Activated naive CD4-positive, alpha-beta T cell treated with anti-CD3 and anti-CD28 coated beads, Interleukin-2, amount 50 U/mL, for 72 hours (primary cell): ENCODE measurements around the gene YDJC. TPM values are rescaled to one million over a fixed set of nuclear protein-coding genes. Genes with fewer than 3 reads are reported as not detected.
A peak's percentile ranks its signal among the peaks of the same experiment; 100 is the strongest.
"Not testable (repeated sequence)": the region's sequence is repeated elsewhere in the genome, so short reads cannot be mapped to it uniquely, and the experiment has no call there.

ENCODE experiments used
- ATAC-seq, 2 donors: fragments of 150-1000 bp; cut with Tn5 transposase; 2 replicates each; pipeline ENCODE4 v1.10.0; 2021; ENCODE audit warnings: mild to moderate bottlenecking in 2 of 2, moderate library complexity in 2 of 2
- DNase-seq, 2 donors: peaks; one replicate each; pipeline ENCODE4 v3.0.0; 2021 to 2022; ENCODE audit warnings: low spot score in 2 of 2
- H3K27ac Mint-ChIP-seq, 2 donors: one replicate each; pipeline ENCODE4 v1.8.0; 2022; ENCODE audit warnings: mild to moderate bottlenecking in 2 of 2, mixed read lengths in 2 of 2
- H3K36me3 Mint-ChIP-seq, 2 donors: one replicate each; pipeline ENCODE4 v1.8.0; 2022; ENCODE audit warnings: mixed read lengths in 2 of 2
- H3K9me3 Mint-ChIP-seq, 2 donors: one replicate each; pipeline ENCODE4 v1.8.0; 2022; ENCODE audit warnings: mixed read lengths in 2 of 2
- total RNA-seq, 2 donors: library from RNA; stranded (reverse); gene quantifications; one replicate each; pipeline ENCODE4 v1.2.3, GENCODE V29; 2022

The YDJC gene, protein sequence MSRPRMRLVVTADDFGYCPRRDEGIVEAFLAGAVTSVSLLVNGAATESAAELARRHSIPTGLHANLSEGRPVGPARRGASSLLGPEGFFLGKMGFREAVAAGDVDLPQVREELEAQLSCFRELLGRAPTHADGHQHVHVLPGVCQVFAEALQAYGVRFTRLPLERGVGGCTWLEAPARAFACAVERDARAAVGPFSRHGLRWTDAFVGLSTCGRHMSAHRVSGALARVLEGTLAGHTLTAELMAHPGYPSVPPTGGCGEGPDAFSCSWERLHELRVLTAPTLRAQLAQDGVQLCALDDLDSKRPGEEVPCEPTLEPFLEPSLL
- total RNA-seq, result 10 to 100 TPM; 26.9 to 47.9 TPM

DNA sequence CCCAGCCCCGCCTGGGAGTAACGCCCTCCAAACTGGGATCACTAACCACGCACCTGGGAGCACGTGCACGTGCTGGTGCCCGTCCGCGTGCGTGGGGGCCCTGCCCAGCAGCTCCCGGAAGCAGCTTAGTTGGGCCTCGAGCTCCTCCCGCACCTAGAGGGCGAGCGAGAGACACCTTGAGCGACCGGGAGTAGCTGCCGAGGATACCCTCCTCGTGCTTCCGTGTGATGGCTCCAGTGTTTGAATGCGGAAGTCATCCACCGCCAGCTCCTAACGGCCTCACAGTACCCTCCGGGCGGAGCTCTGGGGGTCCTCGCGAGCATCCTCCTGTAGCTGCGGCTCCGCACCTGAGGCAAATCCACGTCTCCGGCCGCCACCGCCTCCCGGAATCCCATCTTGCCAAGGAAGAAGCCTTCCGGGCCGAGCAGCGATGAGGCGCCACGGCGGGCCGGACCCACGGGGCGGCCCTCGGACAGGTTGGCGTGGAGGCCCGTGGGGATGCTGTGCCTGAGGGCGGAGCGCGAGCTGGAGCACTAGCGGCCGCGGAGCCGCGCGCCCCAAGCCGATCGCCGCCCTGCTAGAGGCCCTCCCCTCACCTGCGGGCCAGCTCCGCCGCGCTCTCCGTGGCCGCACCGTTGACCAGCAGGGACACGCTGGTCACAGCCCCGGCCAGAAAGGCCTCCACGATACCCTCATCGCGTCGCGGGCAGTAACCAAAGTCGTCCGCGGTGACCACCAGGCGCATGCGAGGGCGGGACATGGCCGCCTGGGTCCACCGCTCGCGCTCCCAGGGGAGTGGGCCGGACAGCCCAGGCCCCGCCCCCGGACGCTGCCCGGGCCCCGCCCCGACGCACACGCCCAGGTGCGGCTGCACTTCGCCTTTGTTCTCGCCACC lies at the start of gene YDJC:
TSS of gene YDJC (minus strand) at position 768 of the 895 bp plus-strand sequence. CDS start at position 760, 8 bp downstream.
- peaks cover 14 to 21% of the 10 kb centered on the region in 2 donors for H3K36me3 Mint-ChIP-seq
- H3K27ac Mint-ChIP-seq, result peak within 1 kb of the TSS; percentile 89 to 91
- peak; percentile 88 to 92 for ATAC-seq
- DNase-seq, result peak; percentile 93 to 99
- H3K9me3 Mint-ChIP-seq, result no peaks in the 10 kb centered on the region

DNA sequence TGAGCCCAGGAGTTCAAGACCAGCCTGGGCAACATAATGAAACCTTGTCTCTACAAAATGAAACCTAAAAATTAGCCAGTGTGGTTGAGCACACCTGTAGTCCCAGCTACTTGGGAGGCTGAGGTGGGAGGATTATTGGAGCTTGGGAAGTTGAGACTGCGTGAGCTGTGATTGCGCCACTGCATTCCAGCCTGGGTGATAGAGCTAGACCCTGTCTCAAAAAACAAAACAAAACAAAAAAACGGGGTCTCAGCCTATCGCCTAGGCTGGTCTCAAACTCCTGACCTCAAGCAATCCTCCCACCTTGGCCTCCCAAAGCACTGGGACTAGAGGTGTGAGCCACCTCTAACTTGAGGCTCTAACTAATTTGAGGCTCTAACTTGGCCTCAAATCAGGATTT lies 49.6 kb upstream of the YDJC start:
- H3K9me3 Mint-ChIP-seq, result no peaks in the 10 kb centered on the region
- H3K27ac Mint-ChIP-seq, result no peak overlapping the region

DNA sequence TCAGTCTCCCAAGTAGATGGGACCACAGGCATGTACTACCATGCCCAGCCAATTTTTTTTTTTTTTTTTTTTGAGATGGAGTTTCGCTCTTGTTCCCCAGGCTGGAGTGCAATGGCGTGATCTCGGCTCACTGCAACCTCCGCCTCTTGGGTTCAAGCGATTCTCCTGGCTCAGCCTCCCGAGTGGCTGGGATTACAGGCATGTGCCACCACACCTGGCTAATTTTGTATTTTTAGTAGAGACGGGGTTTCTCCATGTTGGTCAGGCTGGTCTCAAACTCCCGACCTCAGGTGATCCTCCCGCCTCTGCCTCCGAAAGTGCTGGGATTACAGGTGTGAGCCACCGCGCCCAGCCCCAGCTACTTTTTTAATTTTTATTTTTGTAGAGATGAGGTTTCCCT lies 49.0 kb upstream of the YDJC start:
- H3K36me3 Mint-ChIP-seq, H3K27ac Mint-ChIP-seq, DNase-seq, ATAC-seq, H3K9me3 Mint-ChIP-seq: not testable (repeated sequence)

More for the DNA sequence above, 49.6 kb upstream of the YDJC start:
- peaks cover 0 to 10% of the 10 kb centered on the region in 2 donors for H3K36me3 Mint-ChIP-seq
- DNase-seq (no peak), ATAC-seq (no peak)

DNA sequence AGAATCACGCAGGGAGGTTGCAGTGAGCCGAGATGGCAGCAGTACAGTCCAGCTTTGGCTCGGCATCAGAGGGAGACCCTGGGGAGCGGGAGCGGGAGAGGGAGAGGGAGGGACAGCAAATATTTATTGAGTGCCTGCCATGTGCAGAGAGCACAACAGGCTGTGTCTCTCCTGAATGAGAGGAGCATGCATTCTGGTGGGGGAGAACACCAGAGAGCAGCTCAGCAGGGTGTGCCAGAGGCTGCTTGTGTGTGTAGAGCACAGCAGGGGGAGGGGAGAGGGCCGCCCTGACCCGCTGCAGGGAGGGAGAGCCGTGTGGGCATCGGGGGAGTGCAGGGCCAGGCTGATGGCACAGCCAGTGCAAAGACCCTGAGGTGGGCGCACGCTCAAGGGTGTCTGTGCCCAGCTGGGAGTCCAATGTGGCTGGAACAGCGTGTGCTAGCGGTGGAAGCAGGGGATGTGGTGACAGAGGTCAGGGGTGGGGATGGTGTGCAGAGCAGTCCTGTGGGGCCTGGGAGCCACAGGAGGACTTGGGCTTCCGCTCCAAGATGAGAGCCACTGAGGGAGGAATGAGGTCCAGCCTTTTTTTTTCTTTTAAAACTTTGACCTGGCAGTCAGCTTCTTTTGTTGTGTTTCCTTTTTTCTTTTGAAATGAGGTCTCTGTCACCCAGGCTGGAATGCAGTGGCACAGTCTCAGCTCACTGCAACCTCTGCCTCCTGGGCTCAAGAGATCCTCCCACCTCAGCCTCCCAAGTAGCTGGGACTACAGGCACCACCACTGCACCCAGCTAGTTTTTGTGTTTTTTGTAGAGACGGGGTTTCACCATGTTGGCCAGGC lies 48.0 kb upstream of the YDJC start:
- no peaks in the 10 kb centered on the region for H3K9me3 Mint-ChIP-seq
- H3K36me3 Mint-ChIP-seq, result peaks cover 0 to 10% of the 10 kb centered on the region in 2 donors
- ATAC-seq (no peak), DNase-seq (no peak)
- no peak overlapping the region for H3K27ac Mint-ChIP-seq

DNA sequence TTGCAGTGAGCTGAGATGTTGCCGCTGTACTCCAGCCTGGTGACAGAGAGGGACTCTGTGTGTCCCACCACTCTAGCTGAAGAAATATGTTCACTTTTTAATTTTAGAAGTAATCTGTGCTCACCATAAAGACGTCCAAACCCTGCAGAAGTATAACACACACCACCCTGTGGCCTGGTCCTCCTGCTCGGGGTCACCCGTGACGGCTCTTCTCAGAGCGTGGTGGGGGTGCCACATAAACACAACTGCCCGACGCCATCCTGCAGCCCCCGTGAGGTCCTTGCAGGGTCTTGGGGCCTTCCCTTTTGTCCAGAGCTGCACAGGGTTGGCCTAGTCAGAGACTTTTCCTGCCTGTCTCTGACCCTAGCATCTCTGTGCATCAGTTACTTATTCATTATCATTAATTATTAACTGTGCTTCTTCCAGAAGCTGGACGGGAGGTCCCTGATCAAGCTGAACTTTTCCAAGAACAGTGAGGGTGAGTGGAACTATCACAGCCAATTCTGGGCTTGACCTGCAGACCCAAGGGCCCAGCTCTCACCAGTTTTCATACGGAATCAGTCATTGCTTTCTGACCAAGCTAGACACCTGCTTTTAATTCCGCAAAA lies 44.9 kb upstream of the YDJC start:
- H3K9me3 Mint-ChIP-seq, result no peaks in the 10 kb centered on the region
- H3K27ac Mint-ChIP-seq, result no peak overlapping the region
- peaks cover 0 to 15% of the 10 kb centered on the region in 2 donors for H3K36me3 Mint-ChIP-seq
- ATAC-seq, result no peak
- no peak for DNase-seq

DNA sequence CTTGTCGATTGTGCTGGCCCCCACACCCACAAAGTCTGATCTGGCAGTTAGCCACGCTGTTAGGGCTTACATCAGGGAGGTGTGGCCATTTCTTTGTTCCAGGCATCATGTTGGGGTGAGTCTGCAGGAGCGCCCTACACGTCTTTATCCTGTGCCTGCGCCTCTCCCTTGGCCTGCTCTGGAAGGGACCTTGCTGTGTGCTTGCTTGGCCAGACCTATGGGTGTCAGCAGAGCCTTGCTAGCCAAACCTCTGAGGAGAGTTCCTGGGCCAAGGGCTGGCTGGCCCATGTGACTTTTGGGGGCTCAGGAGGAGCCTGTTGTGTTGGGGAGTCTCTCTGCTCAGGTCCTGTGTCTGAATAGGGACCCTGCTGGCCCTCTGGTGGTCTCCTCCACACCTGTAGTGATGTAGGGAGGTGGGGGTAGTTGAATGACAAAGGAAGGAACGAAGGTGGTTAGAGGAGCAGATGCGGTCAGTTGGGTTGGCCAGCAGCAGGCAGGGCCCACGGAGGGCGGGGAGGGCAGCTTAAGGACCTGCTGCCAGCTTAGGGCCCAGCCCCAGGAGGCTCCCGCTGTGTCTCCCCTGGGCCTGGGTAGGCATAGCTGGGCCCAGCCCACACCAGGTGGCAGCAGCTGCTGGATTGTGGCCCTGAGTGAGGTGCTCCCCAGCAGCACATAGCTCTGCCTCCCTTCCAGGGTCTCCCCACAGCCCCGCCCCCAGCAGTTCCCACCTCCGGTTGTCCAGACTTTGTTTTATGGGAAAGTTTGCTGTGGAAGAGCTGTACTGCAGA lies 43.9 kb upstream of the YDJC start:
- DNase-seq, result no peak
- no peak for ATAC-seq
- Mint-ChIP-seq H3K27ac (peak overlapping the region; percentile 49 to 79), H3K36me3 (peaks cover 5 to 15% of the 10 kb centered on the region in 2 donors), H3K9me3 (no peaks in the 10 kb centered on the region)

DNA sequence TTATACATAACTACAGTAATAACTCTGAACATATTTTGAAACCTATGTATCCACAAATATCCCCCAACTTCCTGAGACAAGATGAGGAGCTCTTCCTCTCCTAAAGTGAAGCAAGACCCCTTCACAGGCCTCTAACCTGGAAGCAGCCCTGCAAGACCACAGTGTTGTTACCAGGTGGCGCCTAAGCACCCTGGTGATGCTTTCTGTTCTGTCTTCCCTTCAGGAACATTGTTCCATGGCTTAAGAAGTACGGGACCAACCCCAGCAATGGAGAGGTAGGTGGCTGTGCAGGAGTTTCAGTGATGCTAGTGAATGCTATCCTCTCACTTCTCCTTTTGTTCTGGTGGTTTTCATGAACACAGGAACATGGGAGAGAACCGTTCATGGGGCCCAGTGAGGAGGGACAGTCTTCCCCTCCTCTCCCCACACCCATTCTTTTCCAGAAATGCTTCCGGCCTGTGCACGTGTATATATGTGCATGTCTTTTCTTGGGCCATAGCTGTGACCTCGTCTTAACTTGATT lies 42.3 kb upstream of the YDJC start:
- H3K9me3 Mint-ChIP-seq, result no peaks in the 10 kb centered on the region
- ATAC-seq, result no peak
- DNase-seq, result no peak
- H3K27ac Mint-ChIP-seq, result peak overlapping the region in 1 of 2 donors; percentile 20
- H3K36me3 Mint-ChIP-seq, result peaks cover 5 to 19% of the 10 kb centered on the region in 2 donors

DNA sequence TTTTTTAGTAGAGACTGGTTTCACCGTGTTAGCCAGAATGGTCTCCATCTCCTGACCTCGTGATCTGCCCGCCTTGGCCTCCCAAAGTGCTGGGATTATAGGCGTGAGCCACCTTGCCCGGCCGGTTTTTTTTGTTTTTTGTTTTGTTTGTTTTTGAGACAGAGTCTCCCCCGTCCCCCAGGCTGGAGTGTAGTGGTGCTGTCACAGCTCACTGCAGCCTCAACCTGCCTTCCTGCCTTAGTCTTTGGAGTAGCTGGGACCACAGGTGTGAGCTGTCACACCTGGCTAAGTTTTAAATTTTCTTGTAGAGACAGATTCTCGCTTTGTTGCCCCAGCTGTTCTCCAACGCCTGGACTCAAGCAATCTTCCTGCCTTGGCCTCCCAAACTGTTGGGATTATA lies 39.2 kb upstream of the YDJC start:
- peak overlapping the region in 1 of 2 donors; percentile 52 for H3K27ac Mint-ChIP-seq
- no peak for DNase-seq
- H3K36me3 Mint-ChIP-seq, result peaks cover 11% of the 10 kb centered on the region in 2 donors
- H3K9me3 Mint-ChIP-seq, result no peaks in the 10 kb centered on the region
- ATAC-seq, result no peak

DNA sequence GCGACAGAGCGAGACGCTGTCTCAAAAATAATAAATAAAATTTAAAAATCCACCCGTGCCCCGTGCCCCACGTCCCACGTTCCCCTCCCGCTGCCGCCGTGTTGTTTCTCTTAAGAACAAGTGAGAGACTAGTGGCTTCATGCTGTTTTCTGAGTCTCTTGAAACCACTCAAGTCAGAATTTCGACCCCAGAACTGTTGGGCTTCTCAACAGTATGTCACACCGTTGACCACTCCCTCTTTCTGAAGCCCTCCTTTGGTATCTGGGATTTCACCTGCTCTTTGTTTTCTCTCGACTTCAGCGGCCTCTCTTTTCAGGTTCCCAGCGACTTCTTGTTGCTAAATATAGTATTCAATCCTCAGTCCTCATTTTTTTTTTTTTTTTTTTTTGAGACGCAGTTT lies 37.0 kb upstream of the YDJC start:
- H3K27ac Mint-ChIP-seq, result peak overlapping the region; percentile 89 to 96
- peaks cover 5 to 11% of the 10 kb centered on the region in 2 donors for H3K36me3 Mint-ChIP-seq
- DNase-seq (no peak), ATAC-seq (no peak)
- no peaks in the 10 kb centered on the region for H3K9me3 Mint-ChIP-seq

DNA sequence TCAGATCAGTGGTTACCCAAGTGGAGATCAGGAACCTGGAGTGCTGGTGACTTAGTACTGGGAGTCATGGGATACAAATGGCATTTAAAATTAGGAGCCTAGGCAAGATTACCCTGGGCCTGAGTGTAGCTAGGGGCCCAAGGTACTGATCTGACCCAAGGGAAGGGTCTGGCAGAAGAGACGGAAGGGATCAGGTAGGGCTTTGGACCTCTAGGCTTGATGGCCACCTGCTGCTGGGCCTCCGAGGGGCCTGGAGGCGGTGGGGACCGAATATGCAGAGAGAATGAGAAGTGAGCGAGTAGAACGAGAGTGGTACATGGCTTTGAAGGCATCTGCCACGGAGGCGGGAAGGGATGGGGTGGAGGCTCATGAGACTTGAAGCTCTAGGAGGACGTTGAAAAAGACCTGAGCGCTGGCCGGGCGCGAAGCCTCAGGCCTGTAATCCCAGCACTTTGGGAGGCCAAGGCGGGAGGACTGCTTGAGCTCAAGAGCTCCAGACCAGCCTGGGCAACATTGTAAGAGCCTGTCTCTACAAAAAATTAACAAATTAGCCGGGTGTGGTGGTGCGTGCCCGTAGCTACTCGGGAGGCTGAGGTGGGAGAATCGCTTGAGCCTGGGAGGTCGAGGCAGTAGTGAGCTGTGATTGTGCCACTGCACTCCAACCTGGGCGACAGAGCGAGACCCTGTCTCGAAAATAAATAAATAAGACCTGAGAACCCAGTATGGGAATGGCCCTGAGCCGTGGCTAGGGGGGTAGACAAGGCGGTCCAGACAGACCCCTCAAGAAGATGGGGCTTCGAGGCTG lies 35.4 kb upstream of the YDJC start:
- DNase-seq (no peak), ATAC-seq (no peak)
- Mint-ChIP-seq H3K9me3 (no peaks in the 10 kb centered on the region), H3K27ac (peak overlapping the region; percentile 74 to 89), H3K36me3 (peaks cover 5 to 11% of the 10 kb centered on the region in 2 donors)

DNA sequence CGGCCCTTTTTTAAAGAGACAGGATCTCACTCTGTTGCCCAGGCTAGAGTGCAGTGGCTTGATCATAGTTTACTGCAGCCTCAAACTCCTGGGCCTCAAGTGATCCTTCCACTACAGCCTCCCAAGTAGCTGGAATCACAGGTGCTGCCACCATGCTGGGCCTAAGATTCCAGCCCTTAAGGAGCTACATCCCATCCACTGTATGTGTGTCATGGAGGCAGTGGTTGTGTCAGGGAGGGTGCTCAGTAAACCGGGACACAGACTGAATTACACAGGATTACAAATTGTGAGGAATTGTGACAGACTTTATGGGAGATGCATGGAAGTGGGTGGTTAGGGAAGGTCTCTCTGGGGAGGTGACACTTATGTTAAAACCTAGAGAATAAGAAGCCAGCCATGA lies 33.9 kb upstream of the YDJC start:
- DNase-seq, result no peak
- H3K36me3 Mint-ChIP-seq, result peaks cover 5 to 6% of the 10 kb centered on the region in 2 donors
- H3K9me3 Mint-ChIP-seq, result no peaks in the 10 kb centered on the region
- ATAC-seq, result no peak
- peak overlapping the region in 1 of 2 donors; percentile 19 for H3K27ac Mint-ChIP-seq

DNA sequence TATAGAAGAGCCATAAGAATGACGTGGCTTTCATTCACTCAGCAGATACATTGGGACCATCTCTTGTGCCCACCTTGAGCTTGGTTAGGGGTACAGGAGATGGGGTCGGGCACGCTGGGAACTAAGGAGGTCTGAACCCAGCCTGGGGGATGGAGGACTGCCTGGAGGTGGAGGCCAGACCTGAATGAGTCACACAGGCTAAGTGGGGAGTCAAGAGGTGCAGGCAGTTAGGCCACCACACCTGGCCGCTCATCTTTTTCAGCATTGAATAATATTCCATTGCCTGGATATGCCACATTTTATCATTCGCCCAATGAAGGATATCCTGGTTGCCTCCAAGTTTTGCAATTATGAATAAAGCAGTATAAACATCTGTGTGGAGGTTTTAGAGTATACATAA lies 32.2 kb upstream of the YDJC start:
- ATAC-seq (no peak), DNase-seq (no peak)
- peaks cover 0 to 6% of the 10 kb centered on the region in 2 donors for H3K36me3 Mint-ChIP-seq
- no peak overlapping the region for H3K27ac Mint-ChIP-seq
- H3K9me3 Mint-ChIP-seq, result no peaks in the 10 kb centered on the region

DNA sequence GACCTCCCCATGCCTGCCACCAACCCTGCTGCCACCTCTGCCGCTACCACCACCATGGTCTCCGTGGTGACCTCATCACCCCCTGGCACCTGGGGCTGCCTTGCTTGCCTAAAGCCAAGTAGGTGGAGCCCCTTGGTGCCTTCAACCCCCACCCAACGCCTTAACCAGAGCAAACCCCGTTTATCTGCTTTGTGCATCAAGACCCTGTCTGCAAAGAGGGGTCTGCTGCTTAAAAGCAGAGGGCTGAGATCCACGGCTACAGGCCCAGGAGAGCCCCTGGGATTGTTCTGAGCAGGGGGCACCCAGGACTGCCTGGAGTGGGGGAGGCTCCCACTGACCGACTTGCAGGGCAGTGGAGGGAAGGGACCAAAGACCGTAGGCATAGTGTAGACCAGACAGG lies 31.1 kb upstream of the YDJC start:
- no peak for ATAC-seq
- no peak overlapping the region for H3K27ac Mint-ChIP-seq

DNA sequence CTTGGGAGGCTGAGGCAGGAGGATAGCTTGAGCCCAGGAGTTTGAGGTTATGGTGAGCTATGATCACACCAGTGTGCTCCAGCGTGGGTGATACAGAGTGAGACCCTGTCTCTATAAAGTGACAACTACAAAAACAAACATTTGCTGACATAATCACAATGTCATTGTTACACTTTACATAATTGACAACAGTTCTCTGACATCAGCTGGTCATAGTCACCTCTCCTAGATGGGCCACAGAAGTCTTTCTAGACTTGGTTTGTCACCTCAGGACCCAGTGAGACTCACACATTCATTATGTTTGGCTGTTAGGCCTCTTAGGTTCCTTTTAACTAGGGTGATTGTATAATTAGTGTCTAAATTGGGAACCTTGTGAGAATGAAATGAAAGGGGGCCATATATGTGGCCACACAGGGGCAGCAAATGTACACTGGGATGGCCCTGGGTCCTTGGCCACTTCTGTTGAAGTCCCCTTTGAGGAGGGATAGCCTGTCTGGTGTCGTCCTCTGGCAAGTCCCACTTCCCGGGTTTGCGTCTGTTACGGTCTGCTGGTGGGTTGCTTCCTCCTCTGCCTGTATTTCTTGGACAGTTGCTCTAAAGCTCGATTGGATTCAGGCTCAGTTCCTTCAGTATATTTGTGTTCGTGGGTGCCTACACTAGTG lies 30.2 kb upstream of the YDJC start:
- no peaks in the 10 kb centered on the region for H3K9me3 Mint-ChIP-seq
- ATAC-seq, result no peak
- no peaks in the 10 kb centered on the region for H3K36me3 Mint-ChIP-seq
- DNase-seq, result no peak
- no peak overlapping the region for H3K27ac Mint-ChIP-seq

More for the DNA sequence above, 31.1 kb upstream of the YDJC start:
- no peak for DNase-seq
- Mint-ChIP-seq H3K36me3 (no peaks in the 10 kb centered on the region), H3K9me3 (no peaks in the 10 kb centered on the region)
